ENCODE measurements around the gene PHLPP1. TPM values are rescaled to one million over a fixed set of nuclear protein-coding genes. Genes with fewer than 3 reads are reported as not detected.

The PHLPP1 gene
- total RNA-seq, 1 experiment from 2014 or later: 13.7 TPM

DNA sequence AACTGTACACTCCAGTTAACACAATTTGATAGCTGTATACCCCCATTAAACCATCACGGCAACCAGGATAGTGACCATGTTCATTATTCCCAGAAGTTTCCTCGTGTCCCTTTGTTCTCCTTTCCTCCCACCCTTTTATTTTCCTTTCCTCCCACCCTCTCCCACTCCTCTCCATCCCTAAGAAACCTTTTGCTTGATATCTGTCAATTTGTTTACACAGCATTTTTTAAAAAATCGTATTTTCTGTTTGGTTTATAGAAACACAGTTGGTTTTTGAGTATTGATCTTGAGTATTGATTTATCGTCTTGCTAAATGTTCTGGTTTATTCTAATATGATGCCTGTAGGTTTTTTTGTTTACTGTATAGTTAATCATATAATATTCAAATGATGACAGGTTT lies 119.4 kb downstream of the PHLPP1 start:
- CTCF ChIA-PET: no interaction called here
- BruUV-seq (replicated peaks): no TSS peak
- no peaks in the 10 kb centered on the region for H3K9me3 ChIP-seq (ENCODE audit: low read depth, low read length, poor library complexity, severe bottlenecking)
- POLR2A ChIA-PET (ENCODE audit: low non-redundant PET): no interaction called here
- H3K27ac ChIP-seq (ENCODE audit: low read depth, low read length, poor library complexity, severe bottlenecking): no peak overlapping the region
- no peaks in the 10 kb centered on the region for H3K36me3 ChIP-seq (ENCODE audit: insufficient read depth, low read length, poor library complexity, severe bottlenecking)
- peaks cover 7% of the 10 kb centered on the region for H3K4me1 ChIP-seq (ENCODE audit: insufficient read depth, low read length, poor library complexity, severe bottlenecking)
- H3K4me3 ChIP-seq (ENCODE audit: low read depth, low read length, poor library complexity, severe bottlenecking): no peak overlapping the region
- no peaks in the 10 kb centered on the region for H3K27me3 ChIP-seq (replicated peaks; ENCODE audit: insufficient read depth, low read depth, low read length, poor library complexity)
- no peak for DNase-seq (ENCODE audit: low spot score)
- intact Hi-C loops (cut with micrococcal nuclease; ENCODE audit: unreplicated experiment): no loop called here
- TF ChIP-seq, protein P1, sequence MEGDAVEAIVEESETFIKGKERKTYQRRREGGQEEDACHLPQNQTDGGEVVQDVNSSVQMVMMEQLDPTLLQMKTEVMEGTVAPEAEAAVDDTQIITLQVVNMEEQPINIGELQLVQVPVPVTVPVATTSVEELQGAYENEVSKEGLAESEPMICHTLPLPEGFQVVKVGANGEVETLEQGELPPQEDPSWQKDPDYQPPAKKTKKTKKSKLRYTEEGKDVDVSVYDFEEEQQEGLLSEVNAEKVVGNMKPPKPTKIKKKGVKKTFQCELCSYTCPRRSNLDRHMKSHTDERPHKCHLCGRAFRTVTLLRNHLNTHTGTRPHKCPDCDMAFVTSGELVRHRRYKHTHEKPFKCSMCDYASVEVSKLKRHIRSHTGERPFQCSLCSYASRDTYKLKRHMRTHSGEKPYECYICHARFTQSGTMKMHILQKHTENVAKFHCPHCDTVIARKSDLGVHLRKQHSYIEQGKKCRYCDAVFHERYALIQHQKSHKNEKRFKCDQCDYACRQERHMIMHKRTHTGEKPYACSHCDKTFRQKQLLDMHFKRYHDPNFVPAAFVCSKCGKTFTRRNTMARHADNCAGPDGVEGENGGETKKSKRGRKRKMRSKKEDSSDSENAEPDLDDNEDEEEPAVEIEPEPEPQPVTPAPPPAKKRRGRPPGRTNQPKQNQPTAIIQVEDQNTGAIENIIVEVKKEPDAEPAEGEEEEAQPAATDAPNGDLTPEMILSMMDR (conservative IDR thresholded peaks at IDR 0.05; ENCODE audit: low read depth, low read length): no peak
- TF ChIP-seq EZH2 (IDR thresholded peaks at IDR 0.05; ENCODE audit: borderline replicate concordance, low read depth, low read length, poor library complexity, severe bottlenecking): no peak

DNA sequence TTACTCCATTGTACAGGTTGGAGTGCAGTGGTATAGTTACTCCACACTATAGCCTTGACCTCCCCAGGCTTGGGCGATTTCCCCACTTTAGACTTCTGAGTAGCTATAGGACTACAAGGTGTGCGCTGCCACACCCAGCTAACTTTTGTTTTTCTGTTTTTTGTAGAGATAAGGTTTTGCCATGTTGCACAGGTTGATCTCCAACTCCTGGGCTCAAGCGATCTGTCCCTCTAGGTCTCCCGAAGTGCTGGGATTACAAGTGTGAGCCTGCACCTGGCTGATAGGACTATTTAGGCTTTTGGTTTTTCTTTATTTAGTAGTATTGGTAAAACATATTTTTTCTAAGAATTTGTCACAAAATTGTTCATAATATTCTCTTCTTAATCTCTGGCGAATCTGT lies 121.7 kb downstream of the PHLPP1 start:
- H3K27me3 ChIP-seq (replicated peaks; ENCODE audit: insufficient read depth, low read depth, low read length, poor library complexity): no peaks in the 10 kb centered on the region
- H3K36me3 ChIP-seq (ENCODE audit: insufficient read depth, low read length, poor library complexity, severe bottlenecking): no peaks in the 10 kb centered on the region
- CTCF ChIA-PET: no interaction called here
- DNase-seq (ENCODE audit: low spot score): no peak
- H3K27ac ChIP-seq (ENCODE audit: low read depth, low read length, poor library complexity, severe bottlenecking): no peak overlapping the region
- no peak for TF ChIP-seq EZH2 (IDR thresholded peaks at IDR 0.05; ENCODE audit: borderline replicate concordance, low read depth, low read length, poor library complexity, severe bottlenecking)
- TF ChIP-seq, protein P1 (conservative IDR thresholded peaks at IDR 0.05; ENCODE audit: low read depth, low read length): no peak
- H3K9me3 ChIP-seq (ENCODE audit: low read depth, low read length, poor library complexity, severe bottlenecking): no peaks in the 10 kb centered on the region
- no peak overlapping the region for H3K4me3 ChIP-seq (ENCODE audit: low read depth, low read length, poor library complexity, severe bottlenecking)
- no TSS peak for BruUV-seq (replicated peaks)
- POLR2A ChIA-PET (ENCODE audit: low non-redundant PET): no interaction called here
- H3K4me1 ChIP-seq (ENCODE audit: insufficient read depth, low read length, poor library complexity, severe bottlenecking): peaks cover 7% of the 10 kb centered on the region
- intact Hi-C loops (cut with micrococcal nuclease; ENCODE audit: unreplicated experiment): no loop called here

DNA sequence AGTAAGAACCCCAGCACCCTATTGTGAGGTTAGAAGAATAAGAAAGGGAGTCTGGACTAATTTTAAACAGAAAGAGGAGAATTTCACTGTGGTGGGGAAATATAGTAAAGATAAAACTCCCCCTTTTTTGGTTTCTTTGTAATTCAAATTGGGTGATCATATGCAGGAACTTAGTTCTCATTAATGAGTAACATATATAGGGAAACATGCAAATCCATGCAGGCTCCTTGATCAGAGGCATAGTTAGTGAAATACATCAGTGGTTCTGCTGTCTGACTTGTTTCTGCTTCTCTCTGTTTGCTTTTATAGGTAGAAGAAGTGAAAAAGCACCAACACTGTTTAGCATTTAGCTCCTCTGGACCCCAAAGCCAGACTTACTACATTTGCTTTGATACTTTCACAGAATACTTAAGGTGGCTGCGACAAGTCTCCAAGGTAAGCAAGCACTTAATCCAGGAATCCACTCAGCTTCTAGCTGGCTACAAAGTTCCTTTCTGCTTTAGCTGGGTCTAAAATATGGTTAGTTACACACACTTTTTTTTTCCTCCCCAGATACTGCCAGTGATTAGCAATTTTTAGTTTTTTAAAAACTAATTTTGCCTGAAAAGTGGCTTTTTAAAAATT lies 123.2 kb downstream of the PHLPP1 start:
- Histone ChIP-seq H3K4me1 (ENCODE audit: insufficient read depth, low read length, poor library complexity, severe bottlenecking) (peaks cover 7% of the 10 kb centered on the region), H3K27ac (ENCODE audit: low read depth, low read length, poor library complexity, severe bottlenecking) (no peak overlapping the region), H3K9me3 (ENCODE audit: low read depth, low read length, poor library complexity, severe bottlenecking) (no peaks in the 10 kb centered on the region), H3K4me3 (ENCODE audit: low read depth, low read length, poor library complexity, severe bottlenecking) (no peak overlapping the region), H3K27me3 (replicated peaks; ENCODE audit: insufficient read depth, low read depth, low read length, poor library complexity) (no peaks in the 10 kb centered on the region), H3K36me3 (ENCODE audit: insufficient read depth, low read length, poor library complexity, severe bottlenecking) (no peaks in the 10 kb centered on the region)
- BruUV-seq (replicated peaks): no TSS peak
- DNase-seq (ENCODE audit: low spot score): peak; percentile 4
- TF ChIP-seq, protein P1 (conservative IDR thresholded peaks at IDR 0.05; ENCODE audit: low read depth, low read length): no peak
- TF ChIP-seq EZH2 (IDR thresholded peaks at IDR 0.05; ENCODE audit: borderline replicate concordance, low read depth, low read length, poor library complexity, severe bottlenecking): no peak
- ChIA-PET POLR2A (ENCODE audit: low non-redundant PET) (no interaction called here), CTCF (no interaction called here)
- intact Hi-C loops (cut with micrococcal nuclease; ENCODE audit: unreplicated experiment): no loop called here
